ENCODE results near the gene PRDX5.
A peak's percentile ranks its signal among the peaks of the same experiment; 100 is the strongest.

DNA sequence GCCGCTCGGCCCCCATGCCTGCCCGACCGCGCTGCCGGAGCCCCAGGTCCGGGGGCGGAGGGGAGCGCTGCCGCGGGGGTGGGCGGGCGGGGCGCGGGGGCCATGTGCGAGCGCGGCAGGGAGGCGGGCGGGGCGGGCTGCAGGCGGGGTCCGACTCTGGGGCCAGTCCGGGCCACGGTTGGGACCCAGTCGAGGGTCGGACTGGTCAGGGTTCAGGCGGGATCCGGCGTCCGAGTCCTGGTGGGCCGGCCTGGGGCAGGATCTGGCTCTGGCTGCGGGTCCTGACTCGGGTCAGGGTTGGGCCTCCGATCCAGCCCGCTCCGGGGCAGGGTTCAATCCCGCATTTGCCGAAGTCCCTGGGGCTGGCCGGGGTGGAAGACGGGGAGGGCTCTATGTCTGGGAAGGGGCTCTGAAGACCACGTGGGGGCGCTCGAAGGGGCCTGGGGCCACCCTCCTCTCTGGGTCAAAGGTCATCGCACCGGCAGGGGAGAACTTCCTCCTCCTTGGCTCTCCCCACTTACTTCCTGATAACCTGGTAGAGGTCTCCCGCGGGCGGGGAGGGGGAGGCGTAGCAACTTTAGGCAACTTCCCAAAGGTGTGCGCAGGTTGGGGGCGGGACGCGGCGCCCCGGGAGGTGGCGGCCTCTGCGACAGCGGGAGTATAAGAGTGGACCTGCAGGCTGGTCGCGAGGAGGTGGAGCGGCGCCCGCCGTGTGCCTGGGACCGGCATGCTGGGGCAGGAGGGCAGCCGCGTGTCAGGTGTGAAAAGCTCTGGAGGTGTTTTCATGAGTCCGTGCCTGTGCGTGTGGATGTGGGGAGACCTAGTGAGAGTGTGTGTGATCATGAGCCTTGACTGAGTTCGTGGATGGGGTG, 12.0 kb upstream of the PRDX5 start:
- TF ChIP-seq, protein P1, sequence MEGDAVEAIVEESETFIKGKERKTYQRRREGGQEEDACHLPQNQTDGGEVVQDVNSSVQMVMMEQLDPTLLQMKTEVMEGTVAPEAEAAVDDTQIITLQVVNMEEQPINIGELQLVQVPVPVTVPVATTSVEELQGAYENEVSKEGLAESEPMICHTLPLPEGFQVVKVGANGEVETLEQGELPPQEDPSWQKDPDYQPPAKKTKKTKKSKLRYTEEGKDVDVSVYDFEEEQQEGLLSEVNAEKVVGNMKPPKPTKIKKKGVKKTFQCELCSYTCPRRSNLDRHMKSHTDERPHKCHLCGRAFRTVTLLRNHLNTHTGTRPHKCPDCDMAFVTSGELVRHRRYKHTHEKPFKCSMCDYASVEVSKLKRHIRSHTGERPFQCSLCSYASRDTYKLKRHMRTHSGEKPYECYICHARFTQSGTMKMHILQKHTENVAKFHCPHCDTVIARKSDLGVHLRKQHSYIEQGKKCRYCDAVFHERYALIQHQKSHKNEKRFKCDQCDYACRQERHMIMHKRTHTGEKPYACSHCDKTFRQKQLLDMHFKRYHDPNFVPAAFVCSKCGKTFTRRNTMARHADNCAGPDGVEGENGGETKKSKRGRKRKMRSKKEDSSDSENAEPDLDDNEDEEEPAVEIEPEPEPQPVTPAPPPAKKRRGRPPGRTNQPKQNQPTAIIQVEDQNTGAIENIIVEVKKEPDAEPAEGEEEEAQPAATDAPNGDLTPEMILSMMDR (IDR thresholded peaks at IDR 0.05): no peak
- TF ChIP-seq POLR2AphosphoS5 (IDR thresholded peaks at IDR 0.05; ENCODE audit: insufficient read depth in 1 of 2, low read depth in 1 of 2): peak in 1 of 2 donors; percentile 46
- TF ChIP-seq POLR2A (IDR thresholded peaks at IDR 0.05): no peak
